HG03565 (cell line): ENCODE data around the gene ITGA8.

ENCODE experiments used
- ATAC-seq: cut with Tn5 transposase; IDR thresholded peaks from one replicate; pipeline ENCODE4 v1.9.1; 2021; ENCODE audit warnings: mild to moderate bottlenecking, moderate library complexity; ENCODE audit not compliant: unreplicated experiment

The ITGA8 gene

DNA sequence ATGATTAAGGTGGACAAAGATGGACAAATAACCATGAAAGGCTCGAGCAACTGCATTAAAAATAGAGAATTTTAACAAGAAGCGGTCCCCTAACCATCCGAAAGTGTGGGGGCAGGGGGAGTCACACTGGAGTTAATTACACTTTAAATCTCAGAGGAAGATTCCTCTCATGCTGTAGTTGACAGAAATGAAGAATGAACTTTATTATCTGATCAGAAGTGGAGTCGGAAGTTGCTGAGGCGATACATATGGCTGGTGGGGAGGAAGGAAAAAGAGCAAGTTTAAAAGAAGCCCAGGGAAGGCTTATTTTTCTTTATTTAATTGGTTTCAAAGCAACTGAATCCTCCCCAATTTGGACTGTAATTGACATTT lies 246.3 kb downstream of the ITGA8 start:
- no peak for ATAC-seq

DNA sequence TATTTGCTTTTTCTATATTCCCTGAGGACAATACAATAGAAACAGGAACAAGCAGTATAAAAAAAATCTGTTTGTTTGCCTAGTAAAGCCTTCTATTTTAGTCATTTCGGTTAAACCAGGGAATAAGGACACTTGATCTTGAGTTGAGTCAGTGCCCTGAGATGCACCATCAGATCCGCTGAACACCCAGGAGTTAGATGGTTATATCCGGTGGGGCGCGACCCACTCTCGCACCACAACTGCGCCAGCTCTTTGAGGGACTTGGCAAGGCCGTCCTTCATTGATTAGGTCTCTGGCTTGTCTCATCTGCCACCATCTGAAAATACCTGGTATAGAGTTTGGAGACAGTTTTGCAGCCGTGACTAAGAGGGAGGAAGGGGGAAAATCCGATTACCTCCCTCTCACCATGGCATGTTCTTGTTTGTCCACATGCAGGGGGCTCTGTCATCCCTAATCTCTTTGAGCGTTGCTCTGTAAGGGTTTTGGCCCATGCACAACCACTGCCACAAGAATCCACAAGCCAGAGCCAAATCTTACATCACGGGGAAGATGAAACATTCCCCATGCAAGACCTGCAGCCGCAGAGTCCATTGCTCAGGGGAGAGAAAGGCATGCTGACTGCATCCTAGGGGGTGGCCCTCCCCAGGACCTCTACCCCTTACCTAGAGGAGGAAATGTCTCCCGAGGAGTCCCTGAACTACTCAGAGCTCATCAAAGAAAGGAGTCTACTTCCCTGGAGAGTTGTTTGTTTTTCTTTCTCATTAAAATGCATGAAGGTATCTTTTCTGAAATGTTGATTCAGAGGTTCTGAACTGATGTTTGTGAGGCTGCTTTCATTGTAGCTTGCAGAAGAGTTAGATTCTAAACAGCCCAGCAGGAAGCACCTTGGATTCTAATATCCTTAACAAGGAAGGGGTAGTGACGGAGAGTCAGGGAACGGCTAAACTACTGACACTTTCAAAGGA lies 247.0 kb downstream of the ITGA8 start:
- ATAC-seq = no peak

DNA sequence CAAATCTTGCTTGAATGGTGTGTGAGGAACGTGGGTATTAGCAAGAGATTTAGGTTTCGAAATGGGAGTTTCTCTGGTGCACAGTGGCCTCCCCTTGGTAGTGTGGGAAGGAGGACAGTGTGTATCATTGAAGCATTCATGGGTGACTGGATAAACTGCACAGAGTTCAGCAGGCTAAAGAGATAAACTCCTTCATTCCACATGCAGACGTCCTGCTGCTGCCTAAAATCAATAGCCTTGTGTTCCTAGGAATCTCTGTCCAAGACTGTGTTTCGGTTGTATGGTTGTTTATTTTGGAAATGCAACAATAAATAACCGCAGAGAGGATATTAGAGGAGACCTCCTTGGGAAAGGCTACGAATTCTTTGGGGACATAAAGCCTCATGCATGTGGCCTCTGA lies 247.7 kb downstream of the ITGA8 start:
- no peak for ATAC-seq

DNA sequence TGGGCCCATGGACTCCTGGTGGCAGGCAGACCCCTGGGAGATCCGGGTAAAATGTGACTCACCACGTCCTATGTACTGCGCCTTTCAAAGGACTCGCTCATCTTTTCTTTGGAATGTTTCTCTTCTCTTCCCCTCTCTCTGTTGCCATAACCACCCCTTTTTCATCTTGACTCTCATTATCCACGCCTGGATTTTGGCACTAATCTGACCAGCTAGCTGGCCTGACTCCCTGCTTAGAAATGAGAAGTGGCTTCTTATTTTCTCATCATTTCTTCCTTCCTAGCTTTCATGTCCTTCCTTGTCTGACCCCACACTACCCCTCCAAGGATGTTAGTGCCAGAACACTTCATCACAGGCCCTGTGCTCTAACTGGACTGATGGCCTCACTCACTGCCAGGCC lies 250.6 kb downstream of the ITGA8 start:
- ATAC-seq = no peak

DNA sequence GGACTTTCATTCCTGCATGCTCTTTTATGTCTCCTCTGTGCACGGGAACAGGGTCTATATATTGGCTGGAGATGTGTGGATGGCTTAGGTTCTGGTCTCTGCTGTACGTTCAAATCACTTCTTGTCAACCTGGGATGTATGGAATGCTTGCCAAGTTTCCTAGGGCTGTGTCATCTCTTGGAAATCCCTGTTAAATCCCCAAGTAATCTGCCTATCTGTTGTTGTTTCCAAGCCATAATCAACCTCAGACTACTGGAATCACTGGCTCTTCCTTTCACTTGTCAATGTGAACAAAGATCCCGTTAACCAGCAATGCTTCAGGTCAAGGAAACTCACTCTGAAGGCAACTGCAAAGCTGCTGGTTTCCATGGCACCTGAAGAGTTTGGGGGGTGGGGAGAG lies 255.3 kb downstream of the ITGA8 start:
- ATAC-seq = no peak
